Right hindlimb (tissue), 1 donor: Measurements from ENCODE around the gene SIRPG.
"Not testable (repeated sequence)": the region's sequence is repeated elsewhere in the genome, so short reads cannot be mapped to it uniquely, and the experiment has no call there.

Experiments used
- DNase-seq: peaks from one replicate; pipeline ENCODE4 v3.0.0-alpha.2; 2018

The SIRPG gene

GRCh38 chr20:1635291-1635979 lies 22.1 kb downstream of the SIRPG start:
- DNase-seq, result no peak

- no peak for DNase-seq
These were observed 24.0 kb downstream of the SIRPG start for GRCh38 chr20:1633535-1633934.

GRCh38 chr20:1632178-1632577 lies 25.4 kb downstream of the SIRPG start:
- DNase-seq, result no peak

GRCh38 chr20:1631309-1632151 lies 26.0 kb downstream of the SIRPG start:
- DNase-seq, result no peak

DNA sequence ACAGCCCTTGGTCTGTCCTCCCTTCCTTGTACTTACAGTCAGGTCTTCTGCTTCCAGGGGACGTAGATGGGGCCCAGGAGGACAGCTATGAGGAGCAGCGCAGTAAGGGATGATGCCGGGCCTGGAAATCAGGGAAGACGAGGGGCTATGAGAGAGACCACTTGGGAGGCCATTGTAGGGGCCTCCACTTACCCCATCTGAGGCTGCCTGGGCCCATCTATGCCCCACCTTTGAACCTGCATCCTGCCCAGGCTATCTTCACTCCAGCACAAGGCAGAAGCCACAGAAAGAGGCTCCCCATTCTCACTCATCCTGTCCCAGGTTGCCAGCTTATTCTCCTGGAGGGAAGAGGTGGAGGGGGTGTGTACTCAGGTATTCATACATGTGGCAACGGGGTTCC lies 27.4 kb downstream of the SIRPG start:
- no peak for DNase-seq

DNA sequence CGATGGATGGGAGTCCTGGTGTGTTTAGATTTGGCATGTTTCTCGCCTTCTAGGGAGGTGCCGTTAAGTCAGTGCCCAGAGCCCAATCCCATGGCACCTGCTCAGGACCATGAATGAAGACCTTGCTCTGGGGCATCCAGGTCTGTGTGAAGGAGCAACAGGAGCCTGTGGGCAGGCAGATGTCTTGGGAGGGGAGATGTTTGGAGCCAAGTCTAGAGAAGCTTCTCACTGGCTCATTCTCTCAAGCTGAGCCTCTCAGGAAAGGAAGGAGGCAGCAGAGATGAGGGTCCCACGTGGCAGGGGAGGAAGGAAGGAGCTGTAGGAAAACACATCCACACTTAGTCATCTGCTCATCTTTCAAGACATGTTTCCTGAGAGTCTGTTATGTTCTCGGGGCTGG lies 28.3 kb downstream of the SIRPG start:
- no peak for DNase-seq

- no peak for DNase-seq
These were observed 29.0 kb downstream of the SIRPG start for GRCh38 chr20:1628621-1629020.

GRCh38 chr20:1627200-1627550 lies 30.4 kb downstream of the SIRPG start:
- no peak for DNase-seq

GRCh38 chr20:1626528-1627199 lies 30.9 kb downstream of the SIRPG start:
- no peak for DNase-seq

GRCh38 chr20:1625083-1625690 lies 32.4 kb downstream of the SIRPG start:
- no peak for DNase-seq

DNA sequence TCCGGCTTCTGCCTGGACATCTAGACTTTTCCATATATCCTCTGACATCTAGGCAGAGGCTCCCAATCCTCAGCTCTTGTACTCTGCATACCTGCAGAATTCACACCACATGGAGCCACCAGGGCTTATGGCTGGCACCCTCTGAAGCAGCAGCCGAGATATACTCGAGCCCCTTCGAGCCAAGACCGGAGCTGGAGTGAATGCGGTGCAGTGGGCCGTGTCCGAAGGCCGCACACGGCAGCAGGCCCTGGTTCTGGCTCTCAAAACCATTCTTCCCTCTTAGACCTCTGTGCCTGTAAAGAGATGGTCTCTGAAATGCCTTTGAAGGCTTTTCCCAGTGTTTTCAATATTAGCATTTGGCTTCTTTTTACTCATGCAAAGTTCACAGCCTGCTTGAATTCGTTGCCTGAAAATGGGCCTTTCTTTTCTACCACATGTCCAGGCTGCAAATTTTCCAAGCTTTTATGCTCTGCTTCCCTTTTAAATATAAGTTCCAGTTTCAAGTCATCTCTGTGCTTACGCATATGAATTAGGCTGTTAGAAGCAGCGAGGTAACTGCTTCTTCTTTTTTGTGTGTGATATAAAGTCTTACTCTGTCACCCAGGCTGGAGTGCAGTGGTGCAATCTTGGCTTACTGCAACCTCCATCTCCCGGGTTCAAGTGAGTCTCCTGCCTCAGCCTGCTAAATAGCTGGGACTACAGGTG lies 33.9 kb downstream of the SIRPG start:
- DNase-seq, result no peak

DNA sequence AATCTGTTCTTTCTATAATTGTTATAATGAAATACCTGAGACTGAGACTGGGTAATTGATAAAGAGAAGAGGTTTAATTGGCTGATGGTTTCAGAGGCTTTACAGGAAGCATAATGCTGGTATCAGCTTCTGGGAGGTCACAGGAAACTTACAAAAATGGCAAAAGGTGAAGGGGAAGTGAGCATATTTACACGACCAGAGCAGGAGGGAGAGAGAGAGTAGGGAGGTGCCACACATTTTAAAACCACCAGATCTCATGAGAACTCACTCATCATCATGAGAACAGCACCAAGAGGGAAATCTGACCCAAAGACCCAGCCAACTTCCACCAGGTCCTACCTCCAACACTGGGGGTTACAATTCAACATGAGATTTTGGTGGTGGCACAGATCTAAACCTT lies 35.1 kb downstream of the SIRPG start:
- no peak for DNase-seq

DNA sequence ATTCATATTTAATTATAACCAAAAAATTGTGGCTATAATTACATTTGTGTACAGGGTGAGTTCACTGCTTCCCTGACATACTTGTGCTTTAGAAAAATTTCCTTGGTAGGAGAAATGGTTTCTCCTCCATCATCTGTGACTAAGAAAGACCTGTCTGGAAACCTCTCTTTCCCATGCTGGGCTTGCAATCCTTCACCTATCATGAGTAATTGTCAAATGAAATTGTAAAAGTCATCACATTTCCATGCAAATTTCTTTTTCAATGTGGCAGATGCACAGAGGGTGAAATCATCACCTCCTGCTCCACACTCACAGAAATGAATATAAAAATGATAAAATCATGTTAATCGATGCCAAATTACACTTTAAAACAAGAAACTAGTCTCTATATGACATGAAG lies 36.3 kb downstream of the SIRPG start:
- DNase-seq, result no peak

DNA sequence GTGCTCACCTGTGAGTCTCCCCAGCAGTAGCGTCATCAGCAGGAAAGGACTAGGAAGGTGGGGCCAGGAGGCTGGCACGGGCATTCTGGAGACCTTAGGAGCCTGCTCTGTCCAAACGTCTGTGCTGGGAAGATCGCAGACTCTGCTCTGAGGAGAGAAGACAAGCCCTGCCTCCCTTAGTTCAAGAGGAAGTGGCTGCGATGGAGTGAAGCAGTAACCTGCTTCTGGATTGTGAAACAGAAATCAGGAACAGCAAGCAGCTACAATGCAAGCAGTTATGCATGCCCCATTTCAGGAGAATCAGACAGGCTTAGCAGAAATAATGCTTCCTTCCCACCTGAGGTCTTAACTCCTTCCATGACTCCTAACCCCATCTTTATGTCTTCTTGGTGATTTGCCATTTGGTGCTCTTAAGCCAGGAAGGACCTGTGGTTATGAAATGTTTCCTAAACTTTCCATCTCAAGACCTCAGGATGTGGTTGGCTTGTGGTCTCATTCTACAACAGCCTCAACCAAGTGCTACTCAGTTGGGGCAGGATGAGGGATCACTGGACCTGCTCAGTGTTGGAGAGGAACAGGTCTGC lies 37.6 kb downstream of the SIRPG start, which contains the start of gene SIRPB1:
Gene SIRPB1 (minus strand): TSS at position 149 of the 584 bp plus-strand sequence. CDS start 65 bp downstream, at position 84.
- no peak for DNase-seq

GRCh38 chr20:1618954-1619540 lies 38.5 kb downstream of the SIRPG start:
- DNase-seq, result no peak

GRCh38 chr20:1618479-1618878 lies 39.1 kb downstream of the SIRPG start:
- DNase-seq, result no peak

DNA sequence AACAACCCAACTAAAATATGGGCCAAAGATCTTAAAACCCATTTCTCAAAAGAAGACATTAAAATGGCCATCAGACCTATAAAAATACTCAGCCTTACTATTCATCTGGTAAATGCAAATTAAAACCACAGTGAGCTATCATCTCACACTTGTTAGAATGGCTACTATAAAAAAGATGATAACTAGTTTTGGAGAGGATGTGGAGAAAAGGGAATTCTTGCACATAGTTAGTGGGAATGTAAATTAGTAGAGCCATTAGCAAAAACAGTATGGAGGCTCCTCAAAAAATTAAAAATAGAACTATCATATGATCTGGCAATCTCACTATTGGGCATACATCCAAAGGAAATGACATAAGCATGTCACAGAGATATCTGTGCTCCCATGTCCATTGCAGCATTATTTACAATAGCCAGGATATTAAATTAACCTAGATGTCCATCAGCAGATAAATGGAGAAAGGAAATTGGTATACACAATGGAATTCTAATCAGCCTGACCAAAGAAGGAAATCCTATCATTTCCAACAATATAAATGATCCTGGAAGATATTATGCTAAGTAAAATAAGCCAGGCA lies 40.6 kb downstream of the SIRPG start:
- DNase-seq, result no peak

DNA sequence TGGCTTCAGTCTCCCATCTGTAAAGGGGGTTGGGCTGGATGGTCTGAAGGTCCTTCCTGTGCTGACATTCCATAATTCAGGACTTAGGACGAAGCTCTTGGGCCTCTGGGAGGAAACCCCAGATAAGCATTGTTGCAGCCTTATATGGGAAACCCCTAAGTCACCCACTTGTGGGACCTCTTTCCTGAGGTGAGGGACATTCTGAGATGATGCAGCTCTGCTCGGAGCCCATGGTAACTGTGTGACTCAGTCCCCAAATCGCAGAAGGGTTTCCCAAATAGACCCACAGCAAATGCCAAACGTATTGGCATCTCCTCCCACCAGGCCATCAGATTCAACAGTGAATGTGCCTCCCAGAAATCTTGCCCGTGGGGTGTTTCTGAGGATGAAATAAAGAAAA lies 47.2 kb downstream of the SIRPG start:
- DNase-seq, result not testable (repeated sequence)

- not testable (repeated sequence) for DNase-seq
These were observed 48.8 kb downstream of the SIRPG start for GRCh38 chr20:1608678-1609347.

DNA sequence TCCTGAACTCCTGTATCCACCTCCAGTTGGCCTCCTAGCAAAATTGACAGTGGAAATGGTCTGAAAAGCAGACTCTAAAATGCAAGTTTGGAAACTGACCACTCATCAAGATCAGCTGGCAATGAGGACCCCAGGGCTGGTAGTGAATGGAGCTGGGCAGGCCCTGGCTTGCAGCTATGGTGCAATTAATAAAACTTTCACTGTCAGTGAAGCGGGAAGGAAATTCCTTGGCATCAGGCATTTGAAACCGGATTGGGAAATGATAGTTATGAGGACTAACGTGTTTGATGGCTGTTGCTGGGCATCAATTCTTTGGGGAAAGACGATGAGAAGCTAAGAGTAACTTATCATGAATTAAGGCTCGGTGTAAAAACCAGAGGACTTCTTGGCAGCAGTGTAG lies 56.8 kb downstream of the SIRPG start:
- no peak for DNase-seq

DNA sequence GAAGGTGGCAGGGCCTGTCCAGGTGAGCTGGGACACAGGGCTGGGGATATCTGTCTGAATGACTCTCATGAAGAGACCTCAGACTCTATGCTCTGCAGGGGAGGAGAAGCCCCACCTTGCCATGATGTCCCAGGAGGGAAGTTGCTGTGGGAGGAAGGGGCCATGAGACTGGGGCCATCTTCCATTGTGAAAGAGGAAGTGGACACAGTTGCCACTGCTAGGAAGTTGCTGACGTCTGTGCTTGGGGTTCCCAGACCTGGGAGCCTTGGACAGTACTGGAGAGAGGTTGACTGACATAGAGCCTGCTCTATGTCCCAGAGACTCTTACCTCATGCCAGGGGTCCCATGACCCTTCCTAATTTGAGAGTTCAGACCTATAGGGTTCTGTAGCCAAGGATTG lies 62.2 kb downstream of the SIRPG start:
- no peak for DNase-seq
